SJSA1 (cell line): ENCODE measurements around the gene CCHCR1. TPM values are rescaled to one million over a fixed set of nuclear protein-coding genes. Genes with fewer than 3 reads are reported as not detected.
A peak's percentile ranks its signal among the peaks of the same experiment; 100 is the strongest.
"Not testable (repeated sequence)": the region's sequence is repeated elsewhere in the genome, so short reads cannot be mapped to it uniquely, and the experiment has no call there.

Source experiments
- DNase-seq, 2 experiments: peaks; one replicate each; pipeline ENCODE4 v3.0.0-alpha.2; 2015 to 2020; ENCODE audit warnings: low spot score in 2 of 2, low read depth in 1 of 2
- H3K27ac ChIP-seq: fragments of 250-450 bp; sonication (Bioruptor Pico); 2 replicates; pipeline ENCODE4 v1.5.1; 2020; ENCODE audit warnings: mild to moderate bottlenecking, moderate library complexity
- H3K27me3 ChIP-seq: fragments of 250-450 bp; sonication (Bioruptor Pico); replicated peaks from 2 replicates; pipeline ENCODE4 v1.5.1; 2020; ENCODE audit warnings: mild to moderate bottlenecking, moderate library complexity
- H3K36me3 ChIP-seq: fragments of 250-450 bp; sonication (Bioruptor Pico); 2 replicates; pipeline ENCODE4 v1.5.1; 2020; ENCODE audit warnings: mild to moderate bottlenecking
- H3K4me1 ChIP-seq: fragments of 250-450 bp; sonication (Bioruptor Pico); replicated peaks from 2 replicates; pipeline ENCODE4 v1.6.1; 2021; ENCODE audit warnings: mild to moderate bottlenecking
- H3K4me3 ChIP-seq: fragments of 250-450 bp; sonication (Bioruptor Pico); 2 replicates; pipeline ENCODE4 v1.5.1; 2020; ENCODE audit warnings: mild to moderate bottlenecking
- H3K9me3 ChIP-seq: fragments of 250-450 bp; sonication (Bioruptor Pico); replicated peaks from 2 replicates; pipeline ENCODE4 v1.5.1; 2020; ENCODE audit warnings: mild to moderate bottlenecking
- total RNA-seq: library from RNA; depleted of rRNA; stranded (reverse); fragments of >200 nt; shearing (Covaris generic); gene quantifications from 2 replicates; pipeline ENCODE4 v1.2.3, GENCODE V29; 2014; rRNA removed

The CCHCR1 gene, protein sequence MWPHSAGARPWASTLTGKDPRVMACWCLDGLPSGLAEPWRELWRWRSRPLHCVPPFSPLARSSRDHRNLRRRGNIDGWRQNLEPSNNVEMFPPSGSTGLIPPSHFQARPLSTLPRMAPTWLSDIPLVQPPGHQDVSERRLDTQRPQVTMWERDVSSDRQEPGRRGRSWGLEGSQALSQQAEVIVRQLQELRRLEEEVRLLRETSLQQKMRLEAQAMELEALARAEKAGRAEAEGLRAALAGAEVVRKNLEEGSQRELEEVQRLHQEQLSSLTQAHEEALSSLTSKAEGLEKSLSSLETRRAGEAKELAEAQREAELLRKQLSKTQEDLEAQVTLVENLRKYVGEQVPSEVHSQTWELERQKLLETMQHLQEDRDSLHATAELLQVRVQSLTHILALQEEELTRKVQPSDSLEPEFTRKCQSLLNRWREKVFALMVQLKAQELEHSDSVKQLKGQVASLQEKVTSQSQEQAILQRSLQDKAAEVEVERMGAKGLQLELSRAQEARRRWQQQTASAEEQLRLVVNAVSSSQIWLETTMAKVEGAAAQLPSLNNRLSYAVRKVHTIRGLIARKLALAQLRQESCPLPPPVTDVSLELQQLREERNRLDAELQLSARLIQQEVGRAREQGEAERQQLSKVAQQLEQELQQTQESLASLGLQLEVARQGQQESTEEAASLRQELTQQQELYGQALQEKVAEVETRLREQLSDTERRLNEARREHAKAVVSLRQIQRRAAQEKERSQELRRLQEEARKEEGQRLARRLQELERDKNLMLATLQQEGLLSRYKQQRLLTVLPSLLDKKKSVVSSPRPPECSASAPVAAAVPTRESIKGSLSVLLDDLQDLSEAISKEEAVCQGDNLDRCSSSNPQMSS
- 35.1 and 39.2 TPM in 2 replicates for total RNA-seq

DNA sequence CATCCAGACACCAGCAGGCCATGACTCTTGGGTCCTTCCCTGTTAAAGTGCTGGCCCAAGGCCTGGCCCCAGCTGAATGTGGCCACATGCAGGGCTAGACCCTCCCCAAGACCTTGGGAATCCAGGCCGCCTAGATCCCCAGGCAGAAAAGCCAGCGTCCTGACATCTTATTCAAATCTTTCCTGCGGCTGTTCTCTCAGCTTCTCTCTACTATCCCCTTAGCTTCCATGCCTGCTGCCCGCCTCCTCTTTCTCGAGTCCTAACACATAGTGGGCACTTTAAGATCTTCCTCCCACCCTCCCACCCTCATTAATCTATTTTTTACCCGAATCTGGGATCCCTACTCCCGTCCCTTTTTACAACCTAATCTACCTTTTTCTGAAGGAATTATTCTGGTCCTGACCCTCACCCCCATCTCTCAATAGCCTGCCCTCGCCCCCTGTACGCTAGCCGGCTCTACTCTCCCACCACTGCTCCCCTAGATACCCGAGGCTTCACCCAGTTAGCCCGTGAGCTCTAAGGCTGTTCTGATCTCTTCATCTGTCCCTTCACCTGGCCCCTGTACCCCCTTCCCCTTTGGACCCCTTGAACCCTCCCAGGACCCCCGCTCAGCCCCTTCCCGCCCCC is at the start of gene CCHCR1:
CCHCR1 (minus strand) TSS at position 290 of the 627 bp plus-strand sequence; CDS start at position 88, 202 bp downstream.
- H3K4me1 ChIP-seq, result peaks cover 17% of the 10 kb centered on the region
- DNase-seq, result no peak
- peak within 1 kb of the TSS; percentile 62 for H3K4me3 ChIP-seq

DNA sequence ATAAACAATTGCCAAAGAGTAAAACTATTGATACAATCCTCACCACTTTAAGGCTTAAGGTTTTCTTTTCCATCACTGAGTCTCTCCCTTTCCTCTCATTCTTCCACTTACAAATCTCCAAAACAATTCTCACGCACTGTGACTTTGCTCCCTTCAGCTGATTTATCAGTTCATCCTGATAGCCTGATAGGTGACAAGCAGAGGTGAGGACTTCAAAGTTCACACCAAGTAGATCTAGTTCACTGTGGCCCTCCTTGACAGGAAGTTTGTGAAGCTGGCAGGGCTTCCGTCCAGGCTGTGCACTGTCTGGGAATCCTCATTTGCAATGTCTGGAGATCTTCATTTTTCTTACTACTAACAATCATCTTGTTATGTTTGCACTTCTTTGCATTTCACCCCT is 48.0 kb upstream of the CCHCR1 start:
- Histone ChIP-seq H3K4me1 (peaks cover 19% of the 10 kb centered on the region), H3K4me3 (no peak overlapping the region)

More for the DNA sequence above, at the start of gene CCHCR1:
- Histone ChIP-seq H3K36me3 (peaks cover 55% of the 10 kb centered on the region), H3K27ac (peak within 1 kb of the TSS; percentile 59), H3K27me3 (no peaks in the 10 kb centered on the region), H3K9me3 (no peaks in the 10 kb centered on the region)

DNA sequence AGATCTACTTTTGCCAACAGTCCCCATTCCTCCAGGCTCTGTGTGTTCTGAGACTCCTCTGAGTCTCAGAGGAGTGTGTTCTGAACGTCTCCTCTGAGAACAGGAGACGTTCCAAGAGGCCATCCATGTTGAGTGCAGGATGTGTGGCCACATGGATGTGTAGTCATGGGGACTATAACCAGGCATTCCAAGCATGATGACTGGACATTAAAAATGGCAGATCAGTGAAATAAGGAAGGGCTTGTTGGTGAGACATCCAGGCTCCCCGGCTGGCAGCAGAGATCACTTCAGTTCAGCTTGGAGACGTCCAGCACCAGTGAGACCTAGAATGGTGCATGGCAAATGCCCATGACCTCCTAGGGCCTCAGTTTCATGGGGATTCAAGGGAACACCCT is 47.1 kb upstream of the CCHCR1 start:
- Histone ChIP-seq H3K27ac (peak overlapping the region; percentile 86), H3K27me3 (no peaks in the 10 kb centered on the region), H3K36me3 (peaks cover 18% of the 10 kb centered on the region), H3K4me3 (no peak overlapping the region), H3K4me1 (peaks cover 19% of the 10 kb centered on the region), H3K9me3 (no peaks in the 10 kb centered on the region)
- no peak for DNase-seq

More for the DNA sequence above, 48.0 kb upstream of the CCHCR1 start:
- Histone ChIP-seq H3K27me3 (no peaks in the 10 kb centered on the region), H3K27ac (no peak overlapping the region), H3K36me3 (peaks cover 10% of the 10 kb centered on the region), H3K9me3 (no peaks in the 10 kb centered on the region)
- no peak for DNase-seq

DNA sequence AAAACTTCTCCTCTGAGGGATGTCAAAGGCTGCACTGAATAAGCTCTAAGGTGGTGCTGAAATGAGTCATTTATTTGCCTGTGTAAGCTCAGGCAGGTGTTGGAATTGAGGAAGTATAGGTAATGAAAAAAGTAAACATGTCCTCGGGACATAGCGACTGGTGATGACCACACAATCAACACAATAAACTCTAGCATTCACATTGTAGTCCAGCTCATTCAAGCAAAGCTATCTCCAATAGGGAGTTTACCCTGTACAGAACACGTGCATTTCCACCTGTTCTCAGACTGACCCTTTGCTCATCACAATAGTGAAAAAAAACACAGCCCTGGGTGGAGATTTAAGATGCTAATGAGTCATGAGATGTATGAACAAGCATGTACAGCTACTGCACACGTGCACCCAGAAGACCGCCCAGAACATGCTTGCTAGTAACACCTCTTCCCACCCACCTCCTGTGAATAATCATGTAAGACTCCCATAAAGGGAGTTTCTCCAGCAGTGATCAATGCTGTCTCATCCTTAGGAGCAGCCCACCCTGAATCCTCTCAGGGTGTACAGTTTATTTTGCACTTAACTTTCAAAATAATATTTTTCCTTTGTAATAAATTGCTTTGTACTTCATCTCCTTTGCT is 45.9 kb upstream of the CCHCR1 start:
- H3K27me3 ChIP-seq, result no peaks in the 10 kb centered on the region
- peaks cover 22% of the 10 kb centered on the region for H3K36me3 ChIP-seq
- peak; percentile 67 to 85 for DNase-seq
- peak overlapping the region; percentile 33 for H3K4me3 ChIP-seq
- peak overlapping the region; percentile 86 for H3K27ac ChIP-seq
- H3K9me3 ChIP-seq, result no peaks in the 10 kb centered on the region
- peaks cover 23% of the 10 kb centered on the region for H3K4me1 ChIP-seq

DNA sequence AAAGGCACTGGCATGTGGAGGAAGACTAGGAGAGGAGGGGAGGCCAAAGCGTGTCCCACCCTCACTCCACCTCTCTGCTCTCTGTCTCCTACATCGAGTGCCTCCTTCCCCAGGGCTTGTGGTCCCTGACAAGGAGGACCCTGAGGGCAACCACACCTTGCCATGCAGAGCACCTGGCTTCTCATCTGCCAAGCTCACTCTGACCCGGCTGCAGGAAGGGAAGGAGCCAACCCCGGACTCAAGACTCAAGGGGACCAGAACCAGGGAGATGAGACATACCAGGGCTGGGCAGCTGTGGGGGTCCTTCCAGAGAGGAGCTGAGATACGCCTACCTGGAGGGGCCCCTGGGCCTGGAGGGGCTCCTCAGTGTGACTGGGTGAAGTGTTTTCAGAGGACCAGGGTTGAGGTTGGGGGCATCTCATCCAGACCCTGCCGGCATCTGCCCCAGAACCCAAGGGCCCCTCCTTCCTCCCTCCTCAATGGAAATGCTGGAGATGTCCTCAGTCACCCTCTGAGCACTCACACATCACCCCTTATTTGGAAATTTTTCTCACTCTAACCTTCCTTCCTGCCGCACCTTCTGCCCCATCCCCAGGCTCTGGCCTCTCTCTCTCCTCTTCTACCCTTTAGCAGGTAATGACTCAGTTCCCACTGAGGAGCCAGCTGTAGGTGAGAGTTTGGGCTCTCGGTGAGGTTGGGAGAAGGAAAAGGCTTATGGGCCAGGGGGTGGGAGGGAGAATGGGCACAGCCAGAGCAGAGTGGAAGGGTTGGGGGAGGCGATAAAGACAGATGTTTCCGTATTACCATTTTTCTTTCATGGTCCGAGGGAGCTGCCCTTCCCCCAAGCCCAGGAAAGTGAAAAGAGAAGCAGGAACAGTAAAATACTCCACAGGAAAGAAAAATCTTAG is 44.9 kb upstream of the CCHCR1 start:
- Histone ChIP-seq H3K27ac (no peak overlapping the region), H3K4me1 (peaks cover 24% of the 10 kb centered on the region), H3K4me3 (no peak overlapping the region), H3K9me3 (no peaks in the 10 kb centered on the region), H3K27me3 (no peaks in the 10 kb centered on the region), H3K36me3 (peaks cover 28% of the 10 kb centered on the region; the same call in 1 of the 2 replicates)
- DNase-seq, result no peak

DNA sequence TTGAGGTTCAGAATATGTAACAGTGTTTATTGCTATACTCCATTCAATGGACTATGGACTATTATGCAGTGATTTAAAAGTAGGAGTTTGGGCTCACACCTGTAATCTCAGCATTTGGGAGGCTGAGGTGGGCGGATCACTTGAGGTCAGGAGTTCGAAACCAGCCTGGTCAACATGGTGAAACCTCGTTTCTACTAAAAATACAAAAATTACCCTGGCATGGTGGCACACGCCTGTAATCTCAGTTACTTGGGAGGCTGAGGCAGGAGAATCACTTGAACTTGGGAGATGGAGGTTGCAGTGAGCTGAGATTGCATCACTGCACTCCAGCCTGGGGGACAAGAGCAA is 41.5 kb upstream of the CCHCR1 start:
- H3K36me3 ChIP-seq, result peaks cover 28% of the 10 kb centered on the region; the same call in 1 of the 2 replicates
- not testable (repeated sequence) for DNase-seq, H3K4me3 ChIP-seq, H3K27ac ChIP-seq, H3K27me3 ChIP-seq, H3K9me3 ChIP-seq
- H3K4me1 ChIP-seq, result peaks cover 21% of the 10 kb centered on the region

DNA sequence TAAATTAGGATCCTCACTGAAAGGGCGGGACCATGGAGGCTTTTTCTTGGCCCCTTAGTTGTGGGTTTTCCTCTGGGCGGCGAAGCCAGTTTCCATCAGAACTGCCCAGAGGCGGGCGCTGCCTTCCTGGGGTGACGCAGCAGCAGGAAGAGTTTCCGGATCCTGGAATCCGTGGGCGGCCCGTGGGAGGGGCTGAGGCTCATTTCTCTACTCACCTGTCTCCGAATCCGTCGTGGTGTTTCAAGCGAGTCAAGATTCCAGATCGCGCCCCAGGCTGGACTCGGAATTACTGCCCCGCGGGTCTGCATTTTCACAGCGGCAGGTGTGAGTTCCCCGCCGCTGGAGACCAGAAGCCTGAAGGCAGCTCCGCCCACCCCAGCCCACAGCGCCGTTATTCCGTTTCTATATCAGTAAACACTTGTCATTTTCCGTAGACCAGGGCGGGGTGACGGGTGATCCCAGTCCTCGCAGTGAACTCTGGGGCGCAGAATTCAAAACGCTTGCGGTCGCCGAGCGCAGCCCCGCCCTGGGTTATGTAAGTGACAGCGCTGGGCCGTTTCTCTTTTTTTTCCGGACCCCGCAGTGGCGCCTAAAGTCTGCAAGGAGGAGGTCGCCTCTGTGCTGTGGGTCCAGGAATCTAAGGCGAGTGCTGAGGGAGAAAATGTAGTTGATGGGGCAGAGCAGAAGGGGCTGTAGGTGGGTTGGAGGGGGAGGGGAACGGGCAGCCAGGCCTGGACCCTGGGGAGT is 40.1 kb upstream of the CCHCR1 start:
- Histone ChIP-seq H3K27me3 (no peaks in the 10 kb centered on the region), H3K9me3 (no peaks in the 10 kb centered on the region), H3K4me1 (peaks cover 12% of the 10 kb centered on the region), H3K4me3 (peak overlapping the region; percentile 53), H3K27ac (peak overlapping the region; percentile 94), H3K36me3 (peaks cover 28% of the 10 kb centered on the region; the same call in 1 of the 2 replicates)
- DNase-seq, result peak; percentile 93 to 94

DNA sequence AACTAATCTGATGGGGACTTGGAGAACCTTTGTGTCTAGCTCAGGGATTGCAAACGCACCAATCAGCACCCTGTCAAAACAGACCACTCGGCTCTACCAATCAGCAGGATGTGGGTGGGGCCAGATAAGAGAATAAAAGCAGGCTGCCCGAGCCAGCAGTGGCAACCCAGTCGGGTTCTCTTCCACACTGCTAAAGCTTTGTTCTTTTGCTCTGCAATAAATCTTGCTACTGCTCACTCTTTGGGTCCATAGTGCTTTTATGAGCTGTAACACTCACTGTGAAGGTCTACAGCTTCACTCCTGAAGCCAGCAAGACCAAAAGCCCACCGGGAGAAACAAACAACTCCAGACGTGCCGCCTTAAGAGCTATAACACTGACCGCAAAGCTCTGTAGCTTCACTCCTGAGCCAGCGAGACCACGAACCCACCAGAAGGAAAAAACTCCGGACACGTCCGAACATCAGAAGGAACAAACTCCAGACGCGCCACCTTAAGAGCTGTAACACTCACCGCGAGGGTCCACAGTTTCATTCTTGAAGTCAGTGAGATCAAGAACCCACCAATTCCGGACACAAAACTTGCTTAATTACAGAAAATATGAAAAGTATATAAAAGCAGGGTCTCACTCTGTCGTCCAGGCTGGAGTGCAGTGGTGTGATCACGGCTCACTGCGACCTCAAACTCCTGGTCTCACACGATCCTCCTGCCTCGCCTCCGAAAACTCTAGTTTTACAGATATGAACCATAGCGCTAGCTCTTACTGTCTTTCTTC is 38.8 kb upstream of the CCHCR1 start:
- H3K27me3 ChIP-seq, H3K27ac ChIP-seq, DNase-seq, H3K4me1 ChIP-seq, H3K9me3 ChIP-seq: not testable (repeated sequence)
- Histone ChIP-seq H3K36me3 (peaks cover 21% of the 10 kb centered on the region; the same call in 1 of the 2 replicates), H3K4me3 (peak overlapping the region; percentile 53)

DNA sequence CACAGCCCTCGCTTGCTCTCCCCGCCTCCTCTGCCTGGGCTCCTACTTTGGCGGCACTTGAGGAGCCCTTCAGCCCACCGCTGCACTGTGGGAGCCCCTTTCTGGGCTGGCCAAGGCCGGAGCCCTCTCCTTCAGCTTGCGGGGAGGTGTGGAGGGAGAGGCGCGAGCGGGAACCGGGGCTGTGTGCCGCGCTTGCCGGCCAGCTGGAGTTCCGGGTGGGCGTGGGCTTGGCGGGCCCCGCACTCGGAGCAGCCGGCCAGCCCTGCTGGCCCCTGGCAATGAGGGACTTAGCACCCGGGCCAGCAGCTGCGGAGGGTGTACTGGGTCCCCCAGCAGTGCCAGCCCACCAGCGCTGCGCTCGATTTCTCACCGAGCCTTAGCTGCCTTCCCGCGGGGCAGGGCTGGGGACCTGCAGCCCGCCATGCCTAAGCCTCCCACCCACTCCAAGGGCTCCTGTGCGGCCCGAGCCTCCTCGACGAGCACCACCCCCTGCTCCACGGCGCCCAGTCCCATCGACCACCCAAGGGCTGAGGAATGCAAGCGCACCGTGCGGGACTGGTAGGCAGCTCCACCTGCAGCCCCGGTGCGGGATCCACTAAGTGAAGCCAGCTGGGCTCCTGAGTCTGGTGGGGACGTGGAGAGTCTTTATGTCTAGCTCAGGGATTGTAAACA is 37.8 kb upstream of the CCHCR1 start:
- not testable (repeated sequence) for H3K27me3 ChIP-seq, H3K4me1 ChIP-seq, H3K27ac ChIP-seq, H3K4me3 ChIP-seq, H3K9me3 ChIP-seq, DNase-seq
- H3K36me3 ChIP-seq, result peaks cover 17% of the 10 kb centered on the region; the same call in 1 of the 2 replicates

DNA sequence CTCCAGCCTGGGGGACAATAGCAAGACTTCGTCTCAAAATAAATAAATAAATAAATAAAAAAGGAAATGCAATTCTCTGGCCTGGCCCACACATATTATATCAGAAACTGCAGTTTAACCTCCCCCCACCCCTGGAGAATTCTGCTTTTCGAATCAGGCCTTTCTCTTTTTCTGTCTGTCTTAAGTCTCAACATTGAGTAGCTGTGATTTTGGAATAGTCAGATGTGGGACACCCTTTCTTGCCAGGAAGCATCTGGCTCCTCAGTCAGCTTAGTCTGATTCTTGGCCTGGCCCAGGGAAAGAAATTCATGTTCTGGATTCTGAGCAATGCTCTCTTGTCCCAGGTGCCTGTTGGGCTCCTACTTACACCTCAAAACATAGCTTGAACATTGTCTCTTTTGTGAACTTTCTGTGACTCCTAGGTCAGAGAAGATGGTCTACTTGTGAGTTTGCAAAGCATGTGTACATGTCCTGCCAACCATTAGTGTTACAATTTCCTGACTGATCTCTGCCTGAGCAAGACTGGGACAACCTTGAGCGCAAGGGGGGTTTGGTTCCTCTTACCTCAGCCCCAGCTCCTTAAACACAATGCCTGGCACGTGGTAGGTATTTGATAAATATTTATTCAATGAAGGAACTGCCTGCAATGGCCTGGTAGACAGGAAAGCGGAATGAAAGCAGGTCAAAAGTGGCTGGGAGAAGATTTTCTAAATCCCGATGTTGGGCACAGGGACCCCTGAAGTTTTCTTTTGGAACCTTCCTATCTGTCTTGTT is 36.6 kb upstream of the CCHCR1 start:
- no peak for DNase-seq
- Histone ChIP-seq H3K27ac (no peak overlapping the region), H3K27me3 (no peaks in the 10 kb centered on the region), H3K36me3 (peaks cover 6% of the 10 kb centered on the region; the same call in 1 of the 2 replicates), H3K4me3 (no peak overlapping the region), H3K9me3 (no peaks in the 10 kb centered on the region), H3K4me1 (peaks cover 9% of the 10 kb centered on the region)
